ENCODE results near the gene ALG5.

Gene ALG5

GRCh38 chr13:36981156-36981743, 17.9 kb downstream of the ALG5 start:
- peak; percentile 29 for TF ChIP-seq CTCF (IDR thresholded peaks at IDR 0.05; ENCODE audit: low read depth, low read length, missing control alignments)
- Histone ChIP-seq H3K4me3 (ENCODE audit: low read depth, low read length) (no peak overlapping the region), H3K36me3 (replicated peaks) (peaks cover 25% of the 10 kb centered on the region), H3K27ac (no peak overlapping the region), H3K27me3 (replicated peaks) (no peaks in the 10 kb centered on the region)
- DNase-seq = no peak
- in situ Hi-C loops (cut with HindIII; ENCODE audit: low pct_ligation_motif_present, low sequenced_read_pairs) = no loop called here

- no peak for DNase-seq
- in situ Hi-C loops (cut with HindIII; ENCODE audit: low pct_ligation_motif_present, low sequenced_read_pairs) = no loop called here
- peaks cover 19% of the 10 kb centered on the region for H3K36me3 ChIP-seq (replicated peaks)
- no peak for TF ChIP-seq CTCF (IDR thresholded peaks at IDR 0.05; ENCODE audit: low read depth, low read length, missing control alignments)
- H3K27me3 ChIP-seq (replicated peaks) = no peaks in the 10 kb centered on the region
- H3K4me3 ChIP-seq (ENCODE audit: low read depth, low read length) = no peak overlapping the region
- no peak overlapping the region for H3K27ac ChIP-seq
Observed at GRCh38 chr13:36979361-36980050, 19.6 kb downstream of the ALG5 start.

GRCh38 chr13:36975172-36975571, 24.0 kb downstream of the ALG5 start:
- peaks cover 11% of the 10 kb centered on the region for H3K36me3 ChIP-seq (replicated peaks)
- in situ Hi-C loops (cut with HindIII; ENCODE audit: low pct_ligation_motif_present, low sequenced_read_pairs) = no loop called here
- no peak for DNase-seq
- TF ChIP-seq CTCF (IDR thresholded peaks at IDR 0.05; ENCODE audit: low read depth, low read length, missing control alignments) = no peak
- no peak overlapping the region for H3K4me3 ChIP-seq (ENCODE audit: low read depth, low read length)
- H3K27ac ChIP-seq = no peak overlapping the region
- no peaks in the 10 kb centered on the region for H3K27me3 ChIP-seq (replicated peaks)

GRCh38 chr13:36973621-36974295, 25.4 kb downstream of the ALG5 start:
- no peak for DNase-seq
- TF ChIP-seq CTCF (IDR thresholded peaks at IDR 0.05; ENCODE audit: low read depth, low read length, missing control alignments) = no peak
- H3K36me3 ChIP-seq (replicated peaks) = peaks cover 16% of the 10 kb centered on the region
- in situ Hi-C loops (cut with HindIII; ENCODE audit: low pct_ligation_motif_present, low sequenced_read_pairs) = no loop called here
- H3K4me3 ChIP-seq (ENCODE audit: low read depth, low read length) = no peak overlapping the region
- H3K27me3 ChIP-seq (replicated peaks) = no peaks in the 10 kb centered on the region
- H3K27ac ChIP-seq = no peak overlapping the region

GRCh38 chr13:36973009-36973408, 26.1 kb downstream of the ALG5 start:
- no peak overlapping the region for H3K27ac ChIP-seq
- H3K27me3 ChIP-seq (replicated peaks) = no peaks in the 10 kb centered on the region
- in situ Hi-C loops (cut with HindIII; ENCODE audit: low pct_ligation_motif_present, low sequenced_read_pairs) = no loop called here
- H3K4me3 ChIP-seq (ENCODE audit: low read depth, low read length) = no peak overlapping the region
- peaks cover 17% of the 10 kb centered on the region for H3K36me3 ChIP-seq (replicated peaks)
- no peak for DNase-seq
- no peak for TF ChIP-seq CTCF (IDR thresholded peaks at IDR 0.05; ENCODE audit: low read depth, low read length, missing control alignments)
